Astrocyte of the spinal cord (primary cell): ENCODE measurements around the gene NSUN6.

Experiments
- DNase-seq: peaks from one replicate; pipeline ENCODE4 v3.0.0; 2011; ENCODE audit warnings: low read depth, low spot score
- H3K4me3 ChIP-seq: 2 replicates; pipeline ENCODE4 v1.5.1; 2011; ENCODE audit warnings: low read depth, mild to moderate bottlenecking, low read length, moderate library complexity
- in situ Hi-C: cut with HindIII; loops from 2 replicates; pipeline ENCODE4 v1.10.0; 2017; ENCODE audit warnings: low sequenced_read_pairs
- TF ChIP-seq, protein P1 (sequence below): IDR thresholded peaks from 2 replicates; pipeline ENCODE4 v1.5.1; 2012; ENCODE audit warnings: low read depth, mild to moderate bottlenecking, low read length, inconsistent platforms

The NSUN6 gene, protein sequence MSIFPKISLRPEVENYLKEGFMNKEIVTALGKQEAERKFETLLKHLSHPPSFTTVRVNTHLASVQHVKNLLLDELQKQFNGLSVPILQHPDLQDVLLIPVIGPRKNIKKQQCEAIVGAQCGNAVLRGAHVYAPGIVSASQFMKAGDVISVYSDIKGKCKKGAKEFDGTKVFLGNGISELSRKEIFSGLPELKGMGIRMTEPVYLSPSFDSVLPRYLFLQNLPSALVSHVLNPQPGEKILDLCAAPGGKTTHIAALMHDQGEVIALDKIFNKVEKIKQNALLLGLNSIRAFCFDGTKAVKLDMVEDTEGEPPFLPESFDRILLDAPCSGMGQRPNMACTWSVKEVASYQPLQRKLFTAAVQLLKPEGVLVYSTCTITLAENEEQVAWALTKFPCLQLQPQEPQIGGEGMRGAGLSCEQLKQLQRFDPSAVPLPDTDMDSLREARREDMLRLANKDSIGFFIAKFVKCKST

DNA sequence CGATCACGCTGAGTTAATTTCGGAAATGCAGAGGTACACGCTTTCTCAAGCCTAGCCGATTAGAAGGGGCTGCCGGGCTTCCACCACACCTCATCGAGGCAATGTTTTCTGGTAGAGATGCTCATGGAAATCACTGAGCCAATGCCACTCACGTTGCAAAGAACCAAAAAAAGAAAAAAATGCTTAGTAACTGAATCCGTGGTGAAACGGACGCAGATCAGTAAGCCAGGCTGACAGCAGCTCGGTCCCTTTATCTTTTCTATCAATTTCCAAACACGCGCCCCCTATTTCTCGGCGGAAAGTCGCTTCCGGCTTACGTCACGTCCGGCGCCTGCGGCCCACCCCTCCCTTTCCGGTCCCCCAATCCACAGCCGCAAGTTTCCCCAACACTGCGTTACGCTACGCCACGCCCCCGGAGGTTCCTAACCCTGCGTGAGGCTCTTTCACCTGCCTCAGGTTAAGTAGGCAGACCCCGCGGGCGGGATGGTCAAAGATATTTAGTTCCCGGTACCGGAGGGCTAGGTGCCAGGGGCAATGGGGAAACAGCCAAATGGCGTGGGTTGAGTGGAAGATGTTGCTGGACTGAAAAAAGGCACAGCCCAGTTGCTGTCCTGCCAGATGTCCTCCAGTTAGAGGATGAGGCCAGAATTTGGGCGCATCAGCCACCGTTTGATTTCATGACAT is at the start of gene NSUN6:
NSUN6 (minus strand) TSS at position 264 of the 684 bp plus-strand sequence. CDS start 384 bp downstream, outside the sequence.
- H3K4me3 ChIP-seq = peak within 1 kb of the TSS; percentile 70
- DNase-seq = peak; percentile 87
- TF ChIP-seq, protein P1, sequence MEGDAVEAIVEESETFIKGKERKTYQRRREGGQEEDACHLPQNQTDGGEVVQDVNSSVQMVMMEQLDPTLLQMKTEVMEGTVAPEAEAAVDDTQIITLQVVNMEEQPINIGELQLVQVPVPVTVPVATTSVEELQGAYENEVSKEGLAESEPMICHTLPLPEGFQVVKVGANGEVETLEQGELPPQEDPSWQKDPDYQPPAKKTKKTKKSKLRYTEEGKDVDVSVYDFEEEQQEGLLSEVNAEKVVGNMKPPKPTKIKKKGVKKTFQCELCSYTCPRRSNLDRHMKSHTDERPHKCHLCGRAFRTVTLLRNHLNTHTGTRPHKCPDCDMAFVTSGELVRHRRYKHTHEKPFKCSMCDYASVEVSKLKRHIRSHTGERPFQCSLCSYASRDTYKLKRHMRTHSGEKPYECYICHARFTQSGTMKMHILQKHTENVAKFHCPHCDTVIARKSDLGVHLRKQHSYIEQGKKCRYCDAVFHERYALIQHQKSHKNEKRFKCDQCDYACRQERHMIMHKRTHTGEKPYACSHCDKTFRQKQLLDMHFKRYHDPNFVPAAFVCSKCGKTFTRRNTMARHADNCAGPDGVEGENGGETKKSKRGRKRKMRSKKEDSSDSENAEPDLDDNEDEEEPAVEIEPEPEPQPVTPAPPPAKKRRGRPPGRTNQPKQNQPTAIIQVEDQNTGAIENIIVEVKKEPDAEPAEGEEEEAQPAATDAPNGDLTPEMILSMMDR = no peak
- in situ Hi-C loops = no loop called here

DNA sequence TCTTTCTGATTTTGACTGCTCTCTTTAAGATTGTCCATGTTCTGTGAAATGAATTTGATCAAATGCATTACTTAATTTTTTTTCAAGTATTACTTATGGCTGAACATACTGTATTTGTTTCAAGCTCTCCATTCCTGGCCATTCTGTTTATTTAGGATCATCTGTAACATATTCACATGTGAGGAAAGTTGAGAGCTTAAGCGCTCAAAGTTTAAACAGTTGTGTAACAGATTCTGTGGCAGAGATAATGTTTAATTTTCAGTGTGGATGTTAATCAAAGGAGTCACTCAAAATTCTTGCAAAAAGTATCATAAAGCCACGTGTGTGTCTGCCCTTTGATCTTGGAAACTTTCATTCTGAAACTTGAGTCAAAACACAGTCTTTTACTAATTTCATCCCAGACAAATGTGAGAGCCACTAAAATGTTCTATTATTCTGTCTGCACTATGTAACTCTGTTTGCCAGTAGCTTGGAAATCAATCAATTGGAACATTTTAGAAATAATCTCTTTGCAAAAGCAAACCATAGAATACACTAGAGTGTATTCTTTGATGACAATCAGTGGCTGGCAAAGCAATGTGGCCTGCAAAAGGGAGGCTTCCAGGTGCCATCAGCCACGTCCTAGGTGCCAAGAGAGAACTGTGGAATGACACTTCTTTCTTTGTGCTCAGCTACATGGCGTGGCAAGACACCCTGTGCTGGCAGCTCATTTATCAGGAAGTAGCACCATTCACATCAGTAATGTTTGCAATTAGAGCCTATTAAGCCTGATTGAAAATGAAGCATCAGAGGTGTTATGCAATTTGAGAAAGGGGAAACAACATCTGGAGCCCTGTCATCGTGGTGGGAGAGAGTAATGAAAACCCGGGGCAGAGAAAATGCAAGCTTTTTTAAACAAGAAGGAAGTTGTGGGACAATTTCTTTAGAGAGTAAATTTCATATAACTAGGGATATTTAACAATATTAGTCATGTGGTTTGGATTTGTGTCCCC is 48.8 kb upstream of the NSUN6 start:
- no peak for DNase-seq
- TF ChIP-seq, protein P1 = no peak
- H3K4me3 ChIP-seq = no peak overlapping the region
- in situ Hi-C loops = no loop called here

DNA sequence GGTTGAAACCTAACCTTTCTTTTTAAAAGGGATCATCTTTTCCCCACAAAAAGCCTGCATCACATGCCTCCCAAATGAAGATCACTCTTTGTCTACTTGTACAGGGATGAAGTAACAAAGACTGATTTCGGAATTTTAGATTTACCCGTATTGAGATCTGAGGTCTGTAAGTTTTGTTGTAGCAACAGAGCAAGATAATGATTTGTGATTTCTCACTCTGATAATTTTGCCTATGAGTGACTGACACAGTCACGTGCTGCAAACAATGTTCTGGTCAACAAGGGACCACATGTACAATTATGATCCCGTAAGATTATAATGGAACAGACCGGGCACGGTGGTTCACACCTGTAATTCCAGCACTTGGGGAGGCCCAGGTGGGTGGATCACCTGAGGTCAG is 39.2 kb upstream of the NSUN6 start:
- TF ChIP-seq, protein P1 = no peak
- in situ Hi-C loops = no loop called here
- DNase-seq = no peak
- H3K4me3 ChIP-seq = no peak overlapping the region

DNA sequence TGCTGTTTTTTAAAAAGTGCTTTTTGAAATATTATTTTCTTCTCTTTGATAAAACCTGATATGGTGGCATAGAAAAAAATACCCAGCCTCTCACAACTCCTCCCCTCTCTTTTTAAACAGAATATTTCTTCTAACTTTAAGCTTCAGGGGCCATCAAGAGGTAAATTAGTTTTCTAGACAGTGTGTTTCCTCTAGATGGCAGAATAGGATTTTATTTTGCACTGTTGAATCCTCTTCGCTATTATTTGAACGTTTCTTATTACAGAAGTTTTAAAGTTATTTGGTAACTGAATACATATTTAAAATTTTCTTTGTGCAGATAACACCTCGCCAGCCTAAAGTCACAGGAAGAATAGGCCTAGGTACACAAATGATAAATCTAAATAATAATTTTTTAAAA is 38.1 kb upstream of the NSUN6 start:
- in situ Hi-C loops = no loop called here
- TF ChIP-seq, protein P1 = peak; percentile 38
- peak; percentile 55 for DNase-seq
- H3K4me3 ChIP-seq = no peak overlapping the region

DNA sequence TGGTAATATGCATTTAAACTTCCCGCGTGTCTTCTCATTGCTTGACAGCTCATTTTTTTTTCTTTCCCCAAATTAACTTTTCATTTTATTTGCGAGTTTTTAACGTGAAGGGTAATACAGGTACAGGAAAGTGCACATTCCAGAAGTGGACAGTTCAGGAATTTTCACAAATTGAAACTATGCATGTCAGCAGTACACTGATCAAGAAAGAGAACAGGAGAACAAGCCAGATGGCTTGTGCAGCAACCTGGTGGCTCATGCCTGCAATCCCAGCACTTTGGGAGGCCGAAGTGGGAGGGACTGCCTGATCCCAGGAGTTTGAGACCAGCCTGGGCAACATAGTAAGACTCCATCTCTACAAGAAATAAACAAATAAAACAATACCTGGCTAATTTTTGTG is 36.3 kb upstream of the NSUN6 start:
- in situ Hi-C loops = no loop called here
- DNase-seq = no peak
- no peak overlapping the region for H3K4me3 ChIP-seq
- TF ChIP-seq, protein P1 = no peak

DNA sequence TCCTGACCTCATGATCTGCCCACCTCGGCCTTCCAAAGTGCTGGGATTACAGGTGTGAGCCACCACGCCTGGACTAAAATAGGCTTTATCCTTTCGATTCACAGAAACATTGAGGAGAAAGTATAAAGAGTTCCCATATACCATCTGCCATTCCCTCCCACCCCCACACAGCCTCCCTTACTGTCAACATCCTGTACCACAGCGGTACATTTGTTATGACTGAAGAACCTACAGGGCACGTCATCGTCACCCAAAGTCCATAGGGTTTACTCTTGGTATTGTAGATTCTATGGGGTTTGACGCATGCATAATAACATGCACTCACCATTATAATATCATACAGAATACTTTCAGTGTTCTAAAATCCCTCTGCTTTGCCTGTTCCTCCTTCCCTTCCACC is 35.8 kb upstream of the NSUN6 start:
- TF ChIP-seq, protein P1 = no peak
- in situ Hi-C loops = no loop called here
- no peak for DNase-seq
- no peak overlapping the region for H3K4me3 ChIP-seq
